Ureter (tissue), 1 donor: ENCODE data around the gene FKBP11. TPM values are rescaled to one million over a fixed set of nuclear protein-coding genes. Genes with fewer than 3 reads are reported as not detected.

Source experiments
- DNase-seq: peaks from one replicate; pipeline ENCODE4 v3.0.0-alpha.2; 2020; ENCODE audit warnings: low spot score
- total RNA-seq: library from RNA; stranded (reverse); gene quantifications from one replicate; pipeline ENCODE4 v1.2.4, GENCODE V29; 2023
- donor health status: DM: yes; HTN: yes; CAD: no.

FKBP11 gene
- total RNA-seq, 1 donor from 2014 or later = 24.9 TPM

DNA sequence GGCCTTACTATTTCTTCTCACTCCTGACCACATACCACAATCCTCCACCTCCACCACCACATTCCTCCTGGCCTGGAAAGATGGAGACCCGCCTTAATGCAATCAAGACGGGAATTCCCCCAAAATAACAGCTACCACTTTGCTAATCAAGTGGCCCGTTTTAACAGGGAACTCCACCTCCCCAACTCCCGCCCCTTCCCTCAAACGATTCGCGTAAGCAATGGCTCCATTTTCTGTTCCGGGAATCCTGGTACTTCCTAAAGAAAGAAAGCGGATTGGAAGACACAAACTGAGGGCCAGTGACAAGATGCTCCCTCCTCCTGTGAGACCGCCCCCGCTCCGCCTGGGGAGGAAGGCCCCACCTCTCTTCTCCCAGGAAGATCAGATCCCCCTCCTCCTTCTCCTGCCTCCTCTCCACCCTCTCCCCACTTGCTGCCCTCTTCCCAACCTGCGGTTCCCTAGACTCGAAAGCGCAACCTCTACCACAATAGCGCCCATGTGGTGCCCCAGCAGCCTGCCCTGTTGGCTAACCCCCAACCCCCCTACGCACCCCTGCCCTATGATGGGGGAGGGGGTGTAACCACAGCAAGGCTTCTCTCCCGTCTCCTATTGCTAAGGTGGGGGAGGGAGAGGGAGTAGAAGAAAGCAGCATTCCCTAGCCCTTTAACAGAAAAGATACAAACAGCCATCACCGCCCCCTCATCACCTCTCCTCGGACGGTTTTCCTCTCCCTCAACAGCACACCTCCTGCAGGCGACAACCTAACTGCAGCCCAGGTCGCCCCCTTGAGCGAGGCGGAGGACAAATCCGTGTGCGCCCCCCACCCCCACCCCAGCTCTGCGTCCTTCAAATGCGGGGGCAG is 31.2 kb upstream of the FKBP11 start:
- DNase-seq = peak; percentile 86

DNA sequence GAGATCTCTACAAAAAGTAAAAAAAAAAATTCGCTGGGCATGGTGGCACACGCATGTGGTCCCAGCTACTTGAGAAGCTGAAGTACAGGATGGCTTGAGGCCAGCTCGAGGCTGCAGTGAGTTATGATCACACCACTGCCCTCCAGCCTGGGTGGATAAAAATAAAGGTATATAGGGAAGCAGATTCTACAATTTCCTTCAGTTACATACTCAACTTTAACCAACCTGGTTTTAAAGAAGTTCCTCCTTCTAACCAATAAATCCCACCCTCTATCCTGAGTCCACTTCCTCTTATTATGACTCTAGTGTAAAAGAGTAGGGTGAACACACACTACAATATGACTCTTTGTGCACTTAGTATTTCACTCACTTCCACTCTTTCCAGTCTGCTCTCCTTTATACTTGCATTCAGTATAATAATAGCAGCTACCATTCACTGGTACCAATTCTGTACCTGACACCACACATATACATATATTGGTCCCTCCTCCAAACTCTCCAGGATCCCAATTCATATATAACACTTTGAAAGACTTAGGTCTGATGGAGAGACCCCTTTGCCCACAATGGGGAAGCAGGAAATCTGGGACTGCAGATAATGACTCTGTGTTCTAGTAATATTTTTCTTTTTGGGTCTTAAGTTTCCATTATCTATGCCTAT is 29.7 kb upstream of the FKBP11 start:
- DNase-seq = no peak

DNA sequence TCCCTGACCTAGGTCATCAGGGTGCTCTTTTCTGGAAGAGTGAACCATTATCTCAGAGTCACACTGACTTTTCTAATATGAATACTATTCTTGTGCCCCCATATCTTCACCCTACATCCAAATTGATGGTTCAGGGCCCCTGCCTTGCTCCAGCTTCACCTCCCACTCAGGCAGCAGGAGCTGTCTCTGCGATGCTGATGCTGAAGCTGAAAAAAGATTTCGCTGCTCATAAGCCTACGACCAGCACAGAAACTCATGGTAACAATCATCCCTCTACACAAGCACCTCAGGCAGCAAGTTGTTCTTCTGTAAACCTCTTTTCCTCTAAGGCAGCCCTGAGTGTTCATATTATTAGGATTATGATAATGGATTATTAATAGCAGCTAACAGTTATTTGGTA is 28.8 kb upstream of the FKBP11 start:
- no peak for DNase-seq

DNA sequence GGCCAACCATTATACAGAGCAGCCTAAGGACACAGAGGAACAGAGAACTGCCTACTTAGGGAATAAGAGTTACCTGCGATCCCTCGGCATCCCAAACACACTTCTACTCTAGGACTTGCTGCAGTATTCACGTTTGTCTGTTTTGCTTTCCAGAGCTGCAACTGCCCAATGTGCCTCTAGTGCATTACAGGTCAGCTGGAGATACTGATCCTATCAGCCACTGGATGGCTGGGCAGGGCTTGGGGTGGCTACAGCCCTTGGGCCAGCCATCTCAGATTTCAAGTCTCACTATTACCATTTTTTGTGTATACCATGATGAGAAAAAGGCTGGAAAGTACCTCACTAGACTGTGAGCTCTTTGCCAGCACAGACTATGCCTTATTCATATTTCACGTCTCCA is 27.4 kb upstream of the FKBP11 start:
- DNase-seq = no peak

DNA sequence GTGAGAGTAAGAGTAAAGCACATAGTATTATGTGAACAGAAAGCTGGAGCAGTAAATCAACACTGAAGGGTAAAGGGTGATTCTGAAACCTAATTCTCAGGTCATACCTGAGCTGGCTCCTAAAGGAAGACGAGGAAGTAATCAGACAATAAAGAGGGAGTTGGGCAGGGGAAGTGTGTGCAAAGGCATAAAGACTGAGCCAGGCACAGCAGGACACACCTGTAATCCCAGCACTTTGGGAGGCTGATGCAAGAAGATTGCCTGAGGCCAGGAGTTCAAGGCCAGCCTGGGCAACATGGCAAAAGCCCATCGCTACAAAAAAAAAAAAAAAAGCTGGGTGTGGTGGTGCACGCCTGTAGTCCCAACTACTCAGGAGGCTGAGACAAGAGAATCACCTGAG is 22.4 kb upstream of the FKBP11 start:
- no peak for DNase-seq

DNA sequence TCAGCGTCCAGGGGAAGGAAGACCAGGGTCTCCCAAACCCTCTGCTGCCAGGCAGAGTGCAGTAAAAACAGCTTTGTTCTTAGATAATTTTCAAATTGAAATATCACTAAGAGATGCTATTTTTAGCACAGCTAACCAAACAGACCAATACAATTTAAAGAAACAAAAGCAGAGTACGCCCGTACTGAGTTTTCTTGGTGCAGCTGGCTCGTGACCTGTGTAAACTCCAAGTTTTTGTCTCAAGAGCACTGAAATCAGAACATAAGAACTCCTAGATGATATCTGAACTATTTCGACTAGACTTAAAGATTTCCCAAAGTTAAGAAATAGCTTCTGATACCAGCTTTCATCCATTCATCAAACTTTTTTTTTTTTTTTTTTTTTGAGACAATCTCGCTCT is 21.7 kb upstream of the FKBP11 start:
- DNase-seq = no peak

DNA sequence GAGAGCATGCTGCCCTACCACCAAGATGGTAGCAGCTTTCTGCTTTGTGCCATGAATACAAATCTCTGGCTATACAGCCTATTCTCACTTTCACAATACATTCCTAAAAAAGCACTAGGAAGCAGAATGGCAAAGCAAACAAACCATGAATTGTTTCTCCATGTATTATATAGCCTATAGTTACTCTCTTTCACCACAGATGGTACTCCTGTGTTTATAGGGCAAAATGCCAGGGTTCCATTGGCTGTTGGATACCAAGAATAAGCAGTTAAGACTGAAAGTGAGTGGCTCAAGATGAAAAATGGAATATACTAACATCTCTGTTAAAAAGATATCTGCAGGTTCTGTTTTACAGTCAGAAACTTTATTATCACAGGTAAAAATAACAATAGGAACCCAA is 20.9 kb upstream of the FKBP11 start:
- no peak for DNase-seq

DNA sequence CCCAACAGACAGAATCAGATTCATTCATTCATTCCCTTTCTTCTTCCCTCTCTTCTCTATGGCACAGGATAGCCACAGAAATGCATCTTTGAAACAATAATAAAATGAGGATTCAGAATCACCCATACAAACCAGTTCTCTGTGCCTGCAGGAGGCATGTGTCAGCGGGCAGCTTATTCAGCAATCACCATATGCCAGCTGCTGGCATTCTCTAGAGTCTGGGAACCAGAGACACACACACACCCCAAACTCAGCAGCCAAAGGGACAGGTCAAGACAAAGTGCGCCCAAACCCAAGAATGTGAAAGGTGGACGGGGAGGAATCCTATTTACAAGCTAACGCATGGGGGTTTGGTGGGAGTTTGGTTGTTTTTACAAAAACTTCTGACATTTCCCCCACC is 17.9 kb upstream of the FKBP11 start:
- no peak for DNase-seq

DNA sequence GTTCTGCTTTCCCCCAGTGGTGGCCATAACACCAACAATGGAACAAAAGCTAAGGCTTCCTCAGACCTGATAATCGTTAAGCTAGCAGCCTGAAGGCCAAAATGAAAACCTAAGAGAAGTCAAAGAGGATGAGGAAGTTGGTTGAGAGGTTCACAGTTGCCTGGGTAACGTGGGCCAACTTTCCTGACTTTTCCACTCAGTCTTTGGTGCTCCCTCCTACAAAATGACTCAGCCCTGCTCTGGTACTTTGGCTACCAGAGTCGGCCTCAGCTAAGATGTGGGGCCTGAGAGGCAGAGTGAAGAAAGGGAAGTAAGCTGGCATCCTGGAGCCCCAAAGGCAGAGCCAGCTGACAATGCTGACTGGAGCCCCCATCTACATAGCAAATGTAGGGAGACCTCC is 14.9 kb upstream of the FKBP11 start:
- DNase-seq = no peak

DNA sequence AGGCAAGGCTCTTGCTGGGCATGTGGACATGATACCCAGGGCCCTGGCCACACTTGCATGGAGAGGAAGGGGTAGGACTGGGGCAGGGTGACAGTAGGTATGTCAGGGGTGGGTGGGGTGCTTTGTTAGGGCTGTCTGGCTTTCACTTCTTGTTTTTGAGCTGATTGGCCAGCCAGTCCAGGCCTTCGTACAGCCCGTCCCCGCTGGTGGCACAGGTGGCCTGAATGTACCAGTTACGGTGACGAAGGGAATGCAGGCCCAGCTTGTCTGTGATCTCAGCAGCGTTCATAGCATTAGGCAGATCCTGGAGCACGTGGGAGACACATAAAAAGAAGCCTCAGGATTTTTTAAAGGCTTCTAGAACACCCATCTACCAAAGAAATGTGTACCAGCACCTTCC is 13.5 kb upstream of the FKBP11 start:
- DNase-seq = no peak

DNA sequence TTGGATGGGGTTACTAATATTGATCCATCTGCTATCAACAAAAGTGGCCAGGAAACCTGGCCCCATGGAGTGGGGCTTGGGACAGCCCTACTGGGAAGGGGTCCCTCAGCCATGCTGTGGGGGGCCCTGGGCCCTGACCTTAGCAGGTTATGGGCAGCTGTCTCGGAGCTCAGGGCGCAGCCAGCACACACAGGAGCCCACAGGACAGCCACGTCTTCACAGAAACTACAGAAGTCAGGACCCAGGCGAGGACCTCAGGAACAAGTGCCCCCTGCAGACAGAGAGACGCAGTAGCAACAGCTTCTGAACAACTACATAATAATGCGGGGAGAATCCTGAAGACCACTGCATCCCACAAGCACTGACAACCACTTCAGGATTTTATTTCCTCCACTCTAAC is 11.9 kb upstream of the FKBP11 start:
- DNase-seq = no peak

DNA sequence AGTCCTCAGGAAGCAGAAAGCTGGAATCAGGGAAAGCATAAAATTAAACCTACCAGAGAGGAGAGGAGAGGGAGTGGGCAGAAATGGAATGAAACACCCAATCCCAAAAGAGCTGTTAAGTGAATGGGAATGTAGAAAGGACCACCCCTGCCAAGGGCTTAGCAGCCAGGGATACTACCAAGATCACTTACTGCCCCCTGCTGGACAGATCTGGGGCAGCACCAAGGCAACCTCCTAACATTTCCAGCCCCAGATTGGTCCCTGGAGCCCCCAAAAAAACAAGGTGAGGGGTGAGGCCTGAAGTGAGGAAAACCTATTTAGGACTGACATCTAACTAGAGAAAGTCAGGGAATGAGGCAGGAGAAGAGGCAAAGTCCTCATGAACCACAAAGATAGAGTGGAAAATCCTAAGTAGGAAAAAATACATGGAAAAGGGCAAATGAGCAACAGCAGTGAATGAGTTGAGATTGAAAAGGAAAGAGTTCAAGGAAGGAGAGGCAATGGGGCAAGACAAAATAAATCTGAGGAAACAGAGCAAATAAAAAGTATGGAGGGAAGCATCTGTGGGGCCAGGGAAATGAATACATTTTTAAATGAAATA is 11.2 kb upstream of the FKBP11 start:
- peak; percentile 66 for DNase-seq

DNA sequence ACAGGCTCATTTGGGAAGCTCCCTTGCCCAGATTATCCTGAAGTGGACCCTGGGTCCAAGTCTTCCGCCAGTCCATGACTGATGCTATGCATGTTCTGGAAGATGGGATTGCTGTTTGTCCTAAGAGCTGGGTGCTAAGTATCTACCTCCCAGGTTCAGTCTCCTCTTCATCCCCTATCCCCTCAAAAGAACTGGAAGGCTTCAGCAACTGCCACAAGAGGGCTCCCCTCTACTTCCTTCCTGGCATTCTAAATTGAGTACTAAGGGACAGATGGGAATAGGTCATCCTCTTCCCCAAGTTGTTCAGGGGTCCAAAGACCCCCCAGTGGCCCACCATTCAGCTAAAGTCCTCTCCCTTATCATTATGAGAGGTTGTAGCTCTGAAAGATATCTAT is 9.0 kb upstream of the FKBP11 start:
- DNase-seq = no peak

DNA sequence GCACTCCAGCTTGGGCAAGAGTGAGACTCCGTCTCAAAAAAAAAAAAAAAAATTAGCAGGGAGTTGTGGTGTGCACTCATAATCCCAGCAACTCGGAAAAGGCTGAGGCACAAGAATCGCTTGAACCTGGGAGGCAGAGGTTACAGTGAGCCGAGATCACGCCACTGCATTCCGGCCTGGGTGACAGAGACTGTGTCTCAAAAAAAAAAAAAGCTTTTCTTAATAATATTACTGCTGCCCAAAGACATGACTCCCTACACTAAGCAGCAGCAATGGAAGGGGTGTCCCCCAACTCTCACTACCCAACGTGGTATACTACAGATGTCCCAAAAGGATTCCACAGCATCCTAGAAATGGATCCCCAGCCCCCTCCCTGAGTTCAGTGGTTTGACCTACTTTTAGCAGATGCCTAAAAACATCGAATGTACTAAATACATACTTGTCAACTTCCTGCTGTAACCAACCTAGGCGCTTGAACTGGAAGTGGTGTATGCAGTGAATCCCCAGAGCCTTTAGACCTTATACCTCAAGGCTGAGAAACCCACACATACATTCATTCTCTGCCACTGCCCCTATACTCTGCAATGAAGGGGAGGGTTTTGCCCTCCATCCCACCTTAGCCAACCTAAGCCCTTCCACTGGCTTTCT is 8.5 kb upstream of the FKBP11 start:
- no peak for DNase-seq

DNA sequence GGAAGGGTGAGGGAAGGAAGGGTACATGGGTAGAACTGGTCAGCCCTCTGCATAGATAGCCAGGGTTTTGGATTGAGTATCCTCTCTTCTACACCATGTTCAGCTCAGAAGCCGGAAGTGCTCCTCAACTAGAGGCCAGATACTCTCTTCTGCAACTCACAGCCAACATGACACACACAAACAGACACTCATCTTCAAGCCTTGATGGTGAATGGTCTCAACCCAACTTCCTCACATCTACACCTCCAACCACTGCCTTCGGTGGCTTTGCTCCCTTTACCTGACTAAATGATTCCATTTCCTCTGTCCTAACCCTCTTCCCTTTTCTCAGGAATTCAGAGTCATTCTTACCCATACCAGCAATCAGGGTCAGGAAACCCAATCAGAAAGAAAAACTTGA is 7.6 kb upstream of the FKBP11 start:
- DNase-seq = no peak

DNA sequence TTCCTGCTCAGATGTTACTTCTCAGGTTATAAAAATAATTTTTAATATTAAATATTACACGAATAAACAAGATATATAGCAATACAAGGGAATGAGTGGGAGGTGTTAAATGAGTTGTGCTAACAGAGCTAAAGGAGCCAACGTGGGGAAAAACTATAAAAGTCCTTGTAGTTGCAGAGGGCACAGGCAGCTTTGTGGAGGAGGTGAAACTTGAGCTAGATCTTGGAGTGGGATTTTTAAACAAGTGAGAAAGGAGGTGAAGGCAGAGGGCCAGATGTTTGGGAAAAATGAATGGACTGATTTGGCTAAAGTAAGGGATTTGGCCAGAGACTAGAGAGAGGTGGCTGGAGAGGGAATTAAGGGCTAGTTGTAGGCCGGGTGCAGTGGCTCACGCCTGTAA is 5.2 kb upstream of the FKBP11 start:
- DNase-seq = no peak

DNA sequence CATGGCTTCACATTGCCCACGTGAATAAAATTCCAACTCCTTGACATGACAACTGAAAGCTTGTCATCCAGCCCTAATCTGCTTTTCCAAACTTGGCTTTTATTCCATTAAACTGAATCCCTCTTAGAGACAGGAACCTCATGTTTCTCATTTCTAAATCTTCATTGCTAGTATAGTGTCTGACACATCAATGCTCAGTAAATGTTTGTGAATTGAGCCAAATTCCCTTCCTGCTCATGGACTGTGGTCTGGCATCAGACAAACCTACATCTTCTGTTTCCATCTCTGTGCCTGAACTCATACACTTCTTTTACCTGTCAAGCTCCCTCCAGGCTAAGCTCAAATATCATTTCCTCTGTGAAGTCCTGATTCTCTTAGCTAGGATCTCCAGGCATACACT is 4.3 kb upstream of the FKBP11 start:
- DNase-seq = no peak

DNA sequence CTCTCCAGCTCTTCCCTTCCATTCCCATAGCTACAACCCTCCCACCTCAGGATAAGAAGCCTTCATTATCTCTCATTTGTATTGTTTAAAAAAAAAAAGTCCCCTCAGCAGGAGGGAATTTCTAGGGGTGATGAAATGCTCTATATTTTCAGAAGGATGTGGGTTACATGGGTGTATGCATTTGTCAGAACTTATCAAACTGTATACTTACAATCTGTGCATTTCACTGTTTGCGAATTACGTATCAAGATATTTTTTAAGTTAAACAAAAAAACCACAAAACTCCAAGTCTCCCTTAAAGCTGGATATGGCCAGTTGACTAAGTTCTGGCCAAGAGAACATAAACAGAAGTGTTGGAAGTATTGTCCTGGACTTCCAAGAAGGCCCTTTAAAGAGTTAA is 2.0 kb upstream of the FKBP11 start:
- DNase-seq = no peak

DNA sequence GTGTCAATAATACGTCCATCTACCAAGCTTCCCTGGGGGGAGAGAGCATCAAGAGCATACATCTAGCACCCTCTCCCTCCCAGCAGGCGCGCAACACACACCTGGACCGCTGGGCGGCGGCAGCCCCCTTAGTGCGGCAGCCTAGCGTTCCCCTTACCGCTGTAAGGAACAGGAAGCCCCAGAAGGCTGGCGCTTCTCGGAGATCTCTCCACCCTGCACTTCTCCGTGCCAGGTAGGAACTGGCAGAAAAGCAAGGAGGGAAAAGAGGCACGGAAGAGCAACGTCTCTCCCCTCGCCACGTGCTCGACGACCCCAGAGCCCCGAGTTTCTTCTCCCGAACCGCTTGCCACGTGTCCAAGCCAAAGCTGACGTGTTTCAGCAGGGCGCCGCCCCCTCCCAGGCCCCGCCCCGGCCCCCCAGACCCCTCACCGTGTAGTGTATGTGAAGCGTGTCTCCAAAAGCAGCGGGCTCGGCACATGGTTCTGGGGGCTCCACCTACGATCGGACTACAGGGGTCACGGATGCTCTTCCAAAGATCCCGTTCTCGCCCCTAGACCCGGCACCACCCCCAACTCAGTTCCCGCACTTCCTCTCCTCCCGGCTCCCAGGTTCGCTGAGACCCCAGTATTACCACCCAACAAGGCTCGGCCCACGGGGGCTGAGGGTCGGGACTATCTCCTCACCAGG is 532 bp downstream of the FKBP11 start:
- peak; percentile 66 for DNase-seq

DNA sequence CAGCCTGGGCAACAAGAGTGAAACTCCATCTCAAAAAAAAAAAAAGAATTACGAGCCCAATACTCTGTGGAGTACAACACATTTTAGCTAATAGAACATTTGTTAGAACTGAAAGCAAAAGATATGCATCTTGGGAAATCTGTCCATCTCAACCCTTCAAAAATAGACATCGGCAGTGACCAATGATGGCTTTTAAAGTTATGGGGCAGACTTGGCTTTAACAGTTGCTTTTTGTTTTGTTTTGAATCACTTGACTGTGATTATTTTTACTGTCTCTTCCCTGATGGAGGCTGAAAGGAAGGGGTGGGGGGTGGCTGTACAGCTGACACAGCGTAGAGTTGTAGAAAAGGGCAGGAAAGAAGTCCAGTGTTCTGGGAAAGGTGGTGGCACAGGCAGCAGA is 2.2 kb downstream of the FKBP11 start:
- no peak for DNase-seq

DNA sequence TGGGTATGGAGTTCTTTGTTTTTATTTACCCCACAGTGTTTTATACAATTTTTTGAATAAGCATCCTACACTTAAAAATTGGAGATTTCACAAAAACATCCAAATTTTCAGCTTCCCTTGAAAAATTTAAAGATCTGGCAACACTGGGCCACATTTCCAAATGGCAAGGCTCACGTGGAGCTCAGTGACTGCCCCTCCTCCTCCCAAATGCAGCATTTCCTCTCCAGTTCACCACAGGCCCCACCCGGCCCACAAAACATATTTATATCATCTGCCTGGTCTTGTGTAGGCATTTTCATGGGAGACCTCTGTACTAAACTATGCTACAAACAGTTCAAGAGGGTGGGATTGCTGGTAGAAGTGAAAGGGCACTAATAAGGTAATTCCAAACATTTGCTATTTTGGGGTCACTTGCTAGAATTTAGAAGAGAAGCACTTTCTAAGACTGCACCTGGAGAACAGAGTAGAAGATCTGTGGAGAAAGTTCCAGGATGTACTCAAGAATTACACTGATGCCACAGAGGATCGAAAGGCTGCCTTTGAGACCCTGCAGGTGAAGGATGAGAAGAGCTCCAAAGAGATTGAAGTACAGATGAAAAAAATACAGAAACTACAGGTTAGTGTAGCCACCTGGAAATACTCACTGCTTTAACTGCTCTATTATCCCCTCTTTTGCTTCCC is 7.3 kb downstream of the FKBP11 start:
- DNase-seq = no peak
